NCI-H446 (cell line): ENCODE results near the gene LARGE1.

Experiments used
- DNase-seq, 2 experiments: peaks; one replicate each; lab custom pipeline; 2025; lab: John Stamatoyannopoulos, UW

LARGE1 gene

GRCh38 chr22:33853200-33854097, 66.8 kb downstream of the LARGE1 start:
- no peak for DNase-seq

- no peak for DNase-seq
These were observed 68.4 kb downstream of the LARGE1 start for GRCh38 chr22:33851821-33852384.

GRCh38 chr22:33851240-33851639, 69.0 kb downstream of the LARGE1 start:
- DNase-seq = no peak

- DNase-seq = no peak
These were observed 69.6 kb downstream of the LARGE1 start for GRCh38 chr22:33850724-33851123.

GRCh38 chr22:33850193-33850592, 70.1 kb downstream of the LARGE1 start:
- no peak for DNase-seq

GRCh38 chr22:33848251-33848650, 72.0 kb downstream of the LARGE1 start:
- no peak for DNase-seq

GRCh38 chr22:33844273-33844672, 76.0 kb downstream of the LARGE1 start:
- no peak for DNase-seq

- DNase-seq = no peak
These were observed 77.7 kb downstream of the LARGE1 start for GRCh38 chr22:33842421-33843094.

- DNase-seq = no peak
These were observed 78.3 kb downstream of the LARGE1 start for GRCh38 chr22:33842006-33842354.

GRCh38 chr22:33841281-33842005, 78.8 kb downstream of the LARGE1 start:
- DNase-seq = no peak

- DNase-seq = no peak
These were observed 81.6 kb downstream of the LARGE1 start for GRCh38 chr22:33838644-33839043.

- no peak for DNase-seq
These were observed 82.5 kb downstream of the LARGE1 start for GRCh38 chr22:33837826-33838225.

- no peak for DNase-seq
These were observed 85.0 kb downstream of the LARGE1 start for GRCh38 chr22:33835265-33835664.

GRCh38 chr22:33832558-33833151, 87.6 kb downstream of the LARGE1 start:
- no peak for DNase-seq

GRCh38 chr22:33831651-33832050, 88.6 kb downstream of the LARGE1 start:
- no peak for DNase-seq

- no peak for DNase-seq
These were observed 89.1 kb downstream of the LARGE1 start for GRCh38 chr22:33831207-33831606.

GRCh38 chr22:33829546-33830280, 90.6 kb downstream of the LARGE1 start:
- DNase-seq = no peak

- no peak for DNase-seq
These were observed 92.0 kb downstream of the LARGE1 start for GRCh38 chr22:33828302-33828701.

- DNase-seq = no peak
These were observed 94.5 kb downstream of the LARGE1 start for GRCh38 chr22:33825761-33826160.

- DNase-seq = no peak
These were observed 96.7 kb downstream of the LARGE1 start for GRCh38 chr22:33823552-33823951.

GRCh38 chr22:33821290-33821689, 99.0 kb downstream of the LARGE1 start:
- DNase-seq = no peak
